ENCODE results near the gene CALML3.

GRCh38 chr10:5545426-5545777 lies 20.6 kb downstream of the CALML3 start:
- no peak for TF ChIP-seq CTCF (IDR thresholded peaks at IDR 0.05)
- no peak for TF ChIP-seq POLR2A (IDR thresholded peaks at IDR 0.05)
